Gastroesophageal sphincter (tissue), 3 donors: ENCODE results near the gene TSPEAR.
"Not testable (repeated sequence)": the region's sequence is repeated elsewhere in the genome, so short reads cannot be mapped to it uniquely, and the experiment has no call there.

ENCODE experiments used
- EP300 ChIP-seq: sonication (generic); formaldehyde crosslinking; IDR thresholded peaks from one replicate; pipeline ENCODE4 v1.6.1; 2017; ENCODE audit warnings: antibody characterized with exemption, mild to moderate bottlenecking
- POLR2A ChIP-seq, 2 donors: fragments of 450-650 bp; IDR thresholded peaks; one replicate each; pipeline ENCODE4 v1.6.1; 2017; ENCODE audit warnings: antibody characterized with exemption in 2 of 2, mild to moderate bottlenecking in 2 of 2, moderate library complexity in 1 of 2
- TF ChIP-seq, protein P1 (sequence below), 4 experiments: fragments of 200-600 bp in 2 of 4; fragments of 450-650 bp in 2 of 4; sonication (generic) in 1 of 4; IDR thresholded peaks; one replicate each; pipeline ENCODE4 v1.5.1; 2017 to 2019; ENCODE audit warnings: antibody characterized with exemption in 4 of 4, mild to moderate bottlenecking in 2 of 4, moderate library complexity in 2 of 4

DNA sequence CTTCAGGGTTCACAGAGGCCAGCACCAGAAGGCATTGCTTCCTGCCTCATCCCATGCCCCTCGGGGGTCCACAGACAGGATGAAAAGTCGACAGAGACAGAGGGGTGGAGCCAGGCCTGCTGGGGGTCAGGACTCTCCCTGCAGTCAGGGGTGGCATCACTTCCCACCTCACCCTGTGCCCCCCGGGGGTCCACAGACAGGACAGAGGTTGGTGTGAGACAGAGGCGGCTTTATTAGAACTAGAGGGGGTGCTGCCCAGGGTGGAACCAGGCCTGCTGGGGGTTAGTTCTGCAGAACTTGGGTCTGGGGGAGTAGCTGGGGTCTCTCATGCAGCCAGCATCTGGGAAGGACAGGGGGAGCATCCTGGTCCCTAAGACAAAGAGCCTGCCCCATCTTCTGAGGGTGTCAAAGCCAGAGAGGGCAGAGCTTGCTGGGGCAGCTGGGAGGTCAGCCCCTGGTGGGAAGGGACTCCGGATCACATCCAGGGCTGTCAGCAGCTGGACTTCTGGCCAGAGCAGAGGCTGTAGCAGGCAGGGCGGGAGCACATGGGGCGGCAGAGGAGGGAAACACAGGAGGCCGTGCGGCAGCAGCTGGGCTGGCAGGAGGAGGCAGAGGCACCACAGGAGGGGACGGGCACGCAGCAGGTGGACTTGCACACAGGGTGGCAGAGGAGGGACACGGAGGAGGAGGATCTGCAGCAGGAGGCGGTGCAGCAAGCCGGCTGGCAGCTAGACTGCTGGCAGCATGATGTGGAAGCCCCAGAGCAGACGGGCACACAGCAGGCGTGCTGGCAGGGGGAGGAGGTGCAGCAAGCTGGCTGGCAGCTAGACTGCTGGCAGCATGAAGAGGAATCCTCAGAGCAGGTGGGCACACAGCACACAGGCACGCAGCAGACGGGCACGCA is 120.2 kb downstream of the TSPEAR start:
- TF ChIP-seq, protein P1, sequence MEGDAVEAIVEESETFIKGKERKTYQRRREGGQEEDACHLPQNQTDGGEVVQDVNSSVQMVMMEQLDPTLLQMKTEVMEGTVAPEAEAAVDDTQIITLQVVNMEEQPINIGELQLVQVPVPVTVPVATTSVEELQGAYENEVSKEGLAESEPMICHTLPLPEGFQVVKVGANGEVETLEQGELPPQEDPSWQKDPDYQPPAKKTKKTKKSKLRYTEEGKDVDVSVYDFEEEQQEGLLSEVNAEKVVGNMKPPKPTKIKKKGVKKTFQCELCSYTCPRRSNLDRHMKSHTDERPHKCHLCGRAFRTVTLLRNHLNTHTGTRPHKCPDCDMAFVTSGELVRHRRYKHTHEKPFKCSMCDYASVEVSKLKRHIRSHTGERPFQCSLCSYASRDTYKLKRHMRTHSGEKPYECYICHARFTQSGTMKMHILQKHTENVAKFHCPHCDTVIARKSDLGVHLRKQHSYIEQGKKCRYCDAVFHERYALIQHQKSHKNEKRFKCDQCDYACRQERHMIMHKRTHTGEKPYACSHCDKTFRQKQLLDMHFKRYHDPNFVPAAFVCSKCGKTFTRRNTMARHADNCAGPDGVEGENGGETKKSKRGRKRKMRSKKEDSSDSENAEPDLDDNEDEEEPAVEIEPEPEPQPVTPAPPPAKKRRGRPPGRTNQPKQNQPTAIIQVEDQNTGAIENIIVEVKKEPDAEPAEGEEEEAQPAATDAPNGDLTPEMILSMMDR (IDR thresholded peaks at IDR 0.05), result not testable (repeated sequence)
- TF ChIP-seq EP300; POLR2A (IDR thresholded peaks at IDR 0.05): not testable (repeated sequence)
